Retinal pigment epithelial cell (primary cell): ENCODE data around the gene RGL4.
"Not testable (repeated sequence)": the region's sequence is repeated elsewhere in the genome, so short reads cannot be mapped to it uniquely, and the experiment has no call there.

ENCODE experiments used
- DNase-seq: peaks from one replicate; pipeline ENCODE4 v3.0.0-alpha.2; 2010; ENCODE audit warnings: low read depth
- H3K4me3 ChIP-seq: 2 replicates; pipeline ENCODE4 v1.5.1; 2011; ENCODE audit warnings: mild to moderate bottlenecking, low read length, control low read depth, moderate library complexity
- CTCF ChIP-seq: conservative IDR thresholded peaks from 2 replicates; pipeline ENCODE4 v1.5.1; 2011; ENCODE audit warnings: low read depth, low read length, control low read depth, inconsistent platforms

Gene RGL4

GRCh38 chr22:23657727-23658126 lies 33.1 kb upstream of the RGL4 start:
- H3K4me3 ChIP-seq, result no peak overlapping the region
- DNase-seq, result no peak
- TF ChIP-seq CTCF, result no peak

GRCh38 chr22:23660381-23660780 lies 30.4 kb upstream of the RGL4 start:
- not testable (repeated sequence) for H3K4me3 ChIP-seq, DNase-seq

- no peak for DNase-seq
- H3K4me3 ChIP-seq, result no peak overlapping the region
- TF ChIP-seq CTCF, result no peak
These were observed 20.2 kb upstream of the RGL4 start for GRCh38 chr22:23670378-23671295.

- H3K4me3 ChIP-seq, DNase-seq: not testable (repeated sequence)
These were observed 19.4 kb upstream of the RGL4 start for GRCh38 chr22:23671387-23671786.

- DNase-seq, H3K4me3 ChIP-seq: not testable (repeated sequence)
These were observed 18.3 kb upstream of the RGL4 start for GRCh38 chr22:23672307-23673049.

- DNase-seq, result no peak
- no peak overlapping the region for H3K4me3 ChIP-seq
- no peak for TF ChIP-seq CTCF
These were observed 17.7 kb upstream of the RGL4 start for GRCh38 chr22:23673050-23673620.

GRCh38 chr22:23673826-23674690 lies 16.8 kb upstream of the RGL4 start:
- no peak for TF ChIP-seq CTCF
- H3K4me3 ChIP-seq, result no peak overlapping the region
- DNase-seq, result no peak

GRCh38 chr22:23674886-23675501 lies 15.8 kb upstream of the RGL4 start:
- not testable (repeated sequence) for DNase-seq, H3K4me3 ChIP-seq
